ENCODE measurements around the gene ABAT.
A peak's percentile ranks its signal among the peaks of the same experiment; 100 is the strongest.

The ABAT gene

GRCh38 chr16:8717892-8718415 lies 43.5 kb downstream of the ABAT start:
- no peak for DNase-seq (ENCODE audit: low spot score)

- DNase-seq (ENCODE audit: low spot score) = no peak
Observed at GRCh38 chr16:8718851-8719680, 44.6 kb downstream of the ABAT start.

GRCh38 chr16:8720080-8720966 lies 45.9 kb downstream of the ABAT start:
- DNase-seq (ENCODE audit: low spot score) = peak; percentile 77

- no peak for DNase-seq (ENCODE audit: low spot score)
Observed at GRCh38 chr16:8720967-8721308, 46.5 kb downstream of the ABAT start.

- peak; percentile 48 for DNase-seq (ENCODE audit: low spot score)
Observed at GRCh38 chr16:8721336-8722024, 47.1 kb downstream of the ABAT start.

GRCh38 chr16:8722025-8722348 lies 47.6 kb downstream of the ABAT start:
- DNase-seq (ENCODE audit: low spot score) = no peak

- DNase-seq (ENCODE audit: low spot score) = no peak
Observed at GRCh38 chr16:8725513-8726178, 51.2 kb downstream of the ABAT start.

GRCh38 chr16:8727131-8727806 lies 52.9 kb downstream of the ABAT start:
- no peak for DNase-seq (ENCODE audit: low spot score)

- DNase-seq (ENCODE audit: low spot score) = no peak
Observed at GRCh38 chr16:8727857-8728618, 53.6 kb downstream of the ABAT start.

- no peak for DNase-seq (ENCODE audit: low spot score)
Observed at GRCh38 chr16:8729779-8730334, 55.4 kb downstream of the ABAT start.

GRCh38 chr16:8730335-8730915 lies 56.0 kb downstream of the ABAT start:
- DNase-seq (ENCODE audit: low spot score) = no peak

- DNase-seq (ENCODE audit: low spot score) = no peak
Observed at GRCh38 chr16:8733849-8734540, 59.6 kb downstream of the ABAT start.

- no peak for DNase-seq (ENCODE audit: low spot score)
Observed at GRCh38 chr16:8735574-8735973, 61.2 kb downstream of the ABAT start.

GRCh38 chr16:8736123-8736668 lies 61.8 kb downstream of the ABAT start:
- no peak for DNase-seq (ENCODE audit: low spot score)

GRCh38 chr16:8739151-8739550 lies 64.7 kb downstream of the ABAT start:
- no peak for DNase-seq (ENCODE audit: low spot score)

- DNase-seq (ENCODE audit: low spot score) = no peak
Observed at GRCh38 chr16:8739989-8740704, 65.7 kb downstream of the ABAT start.

GRCh38 chr16:8740775-8741355 lies 66.4 kb downstream of the ABAT start:
- no peak for DNase-seq (ENCODE audit: low spot score)

- DNase-seq (ENCODE audit: low spot score) = no peak
Observed at GRCh38 chr16:8741636-8742035, 67.2 kb downstream of the ABAT start.

All from iPS-NIHi11 (cell line).